GM12878 (cell line): ENCODE data around the gene OTOG. TPM values are rescaled to one million over a fixed set of nuclear protein-coding genes. Genes with fewer than 3 reads are reported as not detected.

Source experiments
- ATAC-seq: fragments of 200-7000 bp; cut with Tn5 transposase; 3 replicates; pipeline ENCODE4 v1.9.1; 2020; ENCODE audit warnings: mild to moderate bottlenecking, moderate library complexity
- BruUV-seq: library from RNA; stranded (reverse); fragments of 400-500 nt; replicated peaks from 2 replicates; lab custom pipeline; 2021; lab: Mats Ljungman, UMichigan
- CTCF ChIA-PET: fragments of 300-600 bp; sonication (Branson Sonifier 250); formaldehyde crosslinking; extraction: SDS; loops from one replicate; lab custom pipeline; 2021; ENCODE audit warnings: inconsistent platforms; lab: Yijun Ruan, JAX
- POLR2A ChIA-PET: fragments of 350-600 bp; formaldehyde crosslinking; extraction: SDS; loops from one replicate; lab custom pipeline; 2021; ENCODE audit warnings: inconsistent platforms; lab: Charles Lee
- RAD21 ChIA-PET: fragments of 300-600 bp; sonication (Branson Sonifier 250); formaldehyde crosslinking; loops from one replicate; lab custom pipeline; 2023; ENCODE audit warnings: antibody characterized with exemption; ENCODE audit not compliant: unreplicated experiment; lab: Charles Lee
- SMC1A ChIA-PET: fragments of 300-600 bp; sonication (Branson Sonifier 250); formaldehyde crosslinking; loops from one replicate; lab custom pipeline; 2023; ENCODE audit not compliant: unreplicated experiment, uncharacterized antibody; lab: Charles Lee
- DNase-seq: peaks from one replicate; pipeline ENCODE4 v3.0.0-alpha.2; 2011; ENCODE audit warnings: low read depth, low spot score
- FAIRE-seq: peaks from 3 replicates; lab custom pipeline; 2011; peaks lifted over from hg19 to GRCh38; lab: Jason Lieb, UNC
- H2AFZ ChIP-seq: 2 replicates; pipeline ENCODE4 v1.6.0; 2011; ENCODE audit warnings: low read depth, low read length, control low read depth; ENCODE audit not compliant: control insufficient read depth
- H3K27ac ChIP-seq: 2 replicates; pipeline ENCODE4 v1.5.1; 2011; ENCODE audit warnings: control low read depth; ENCODE audit not compliant: control insufficient read depth, insufficient read depth
- H3K27me3 ChIP-seq, 2 experiments: replicated peaks in 1 of 2; 2 replicates each; pipeline versions ENCODE4 v1.6.0 to v1.6.1; 2011; ENCODE audit warnings: low read length in 1 of 2; ENCODE audit not compliant: control insufficient read depth in 2 of 2, insufficient read depth in 2 of 2
- H3K36me3 ChIP-seq, 2 experiments: 2 replicates each; pipeline ENCODE4 v1.5.1; 2011; ENCODE audit warnings: low read length in 1 of 2; ENCODE audit not compliant: control insufficient read depth in 2 of 2, insufficient read depth in 2 of 2
- H3K4me1 ChIP-seq: 2 replicates; pipeline ENCODE4 v1.6.1; 2011; ENCODE audit warnings: mild to moderate bottlenecking, low read length, moderate library complexity, mixed read lengths; ENCODE audit not compliant: control insufficient read depth, insufficient read depth
- H3K4me2 ChIP-seq: 2 replicates; pipeline ENCODE4 v1.6.0; 2011; ENCODE audit warnings: control low read depth; ENCODE audit not compliant: control insufficient read depth, insufficient read depth
- H3K4me3 ChIP-seq: fragments of 200-600 bp; sonication (generic); 2 replicates; pipeline ENCODE4 v1.5.1; 2016
- H3K79me2 ChIP-seq: 2 replicates; pipeline ENCODE4 v1.6.0; 2011; ENCODE audit warnings: low read length; ENCODE audit not compliant: control insufficient read depth, insufficient read depth
- H3K9ac ChIP-seq: 2 replicates; pipeline ENCODE4 v1.8.0; 2011; ENCODE audit warnings: low read length, control low read depth, mixed read lengths; ENCODE audit not compliant: control insufficient read depth, insufficient read depth
- H3K9me3 ChIP-seq: replicated peaks from 3 replicates; pipeline ENCODE4 v1.5.1; 2011; ENCODE audit warnings: mild to moderate bottlenecking, low read length; ENCODE audit not compliant: control insufficient read depth, insufficient read depth
- H4K20me1 ChIP-seq: 2 replicates; pipeline ENCODE4 v1.6.0; 2011; ENCODE audit not compliant: control insufficient read depth, insufficient read depth
- CEBPZ ChIP-seq: fragments of 150-350 bp; IDR thresholded peaks from 2 replicates; pipeline ENCODE4 v1.6.1; 2016; ENCODE audit warnings: low read depth, low read length
- CHD2 ChIP-seq: IDR thresholded peaks from 2 replicates; pipeline ENCODE4 v1.6.1; 2011; ENCODE audit warnings: low read depth, low read length, improper control_type of control experiment, borderline replicate concordance
- CREB1 ChIP-seq: IDR thresholded peaks from 2 replicates; pipeline ENCODE4 v1.6.1; 2012; ENCODE audit warnings: low read depth, mild to moderate bottlenecking, inconsistent platforms
- CTCF ChIP-seq, 3 experiments: IDR thresholded peaks in 2 of 3; conservative IDR thresholded peaks in 1 of 3; 2 replicates each; pipeline ENCODE4 v1.5.1; 2011; ENCODE audit warnings: low read depth in 3 of 3, low read length in 3 of 3, mild to moderate bottlenecking in 3 of 3, control low read depth in 2 of 3, moderate library complexity in 2 of 3, inconsistent platforms in 1 of 3, mixed read lengths in 1 of 3; ENCODE audit not compliant: control insufficient read depth in 2 of 3, insufficient read depth in 1 of 3; ENCODE audit errors: extremely low read depth in 1 of 3
- FOXK2 ChIP-seq: fragments of 450-650 bp; IDR thresholded peaks from 2 replicates; pipeline ENCODE4 v1.6.1; 2017; ENCODE audit warnings: mild to moderate bottlenecking, moderate library complexity
- HSF1 ChIP-seq: fragments of 150-350 bp; IDR thresholded peaks from 2 replicates; pipeline ENCODE4 v1.6.1; 2014; ENCODE audit warnings: mild to moderate bottlenecking, low read depth, low read length
- MTA3 ChIP-seq: IDR thresholded peaks from 2 replicates; pipeline ENCODE4 v1.6.1; 2012; ENCODE audit warnings: low read length, inconsistent platforms, borderline replicate concordance
- MYB ChIP-seq: fragments of 150-350 bp; IDR thresholded peaks from 2 replicates; pipeline ENCODE4 v1.6.1; 2014; ENCODE audit warnings: mild to moderate bottlenecking, low read depth, low read length, borderline replicate concordance
- MYC ChIP-seq: IDR thresholded peaks from 2 replicates; pipeline ENCODE4 v1.6.1; 2011; ENCODE audit warnings: mild to moderate bottlenecking, low read length, moderate library complexity, inconsistent platforms; ENCODE audit not compliant: insufficient read depth, insufficient replicate concordance, insufficient read length, severe bottlenecking
- NFXL1 ChIP-seq: fragments of 450-650 bp; IDR thresholded peaks from 2 replicates; pipeline ENCODE4 v1.6.1; 2017; ENCODE audit warnings: antibody characterized with exemption, mild to moderate bottlenecking, borderline replicate concordance
- NR2C2 ChIP-seq: IDR thresholded peaks from 2 replicates; pipeline ENCODE4 v1.6.1; 2011; ENCODE audit warnings: borderline replicate concordance, low read depth; ENCODE audit not compliant: control insufficient read depth, insufficient read length
- PAX5 ChIP-seq: IDR thresholded peaks from 2 replicates; pipeline ENCODE4 v1.6.1; 2011; ENCODE audit warnings: low read depth, low read length, borderline replicate concordance
- POU2F2 ChIP-seq: IDR thresholded peaks from 3 replicates; pipeline ENCODE4 v1.6.1; 2011; ENCODE audit warnings: low read depth, mild to moderate bottlenecking, low read length, borderline replicate concordance
- STAT3 ChIP-seq: IDR thresholded peaks from 2 replicates; pipeline ENCODE4 v1.6.1; 2011; ENCODE audit warnings: low read depth, low read length, improper control_type of control experiment
- YBX1 ChIP-seq: fragments of 450-650 bp; IDR thresholded peaks from 2 replicates; pipeline ENCODE4 v1.6.1; 2016; ENCODE audit warnings: antibody characterized with exemption
- ZNF217 ChIP-seq: fragments of 450-650 bp; IDR thresholded peaks from 2 replicates; pipeline ENCODE4 v1.6.1; 2017; ENCODE audit warnings: antibody characterized with exemption, mild to moderate bottlenecking
- ZSCAN29 ChIP-seq: fragments of 450-650 bp; IDR thresholded peaks from 2 replicates; pipeline ENCODE4 v1.6.1; 2017; ENCODE audit warnings: mild to moderate bottlenecking, moderate library complexity
- ZZZ3 ChIP-seq: IDR thresholded peaks from 2 replicates; pipeline ENCODE4 v1.6.1; 2011; ENCODE audit warnings: low read depth; ENCODE audit not compliant: control insufficient read depth, insufficient read length
- whole genome bisulfite sequencing: methylation state at CpG from one replicate; pipeline ENCODE4 v1.1.6; 2016; ENCODE audit warnings: low lambda C conversion rate; ENCODE audit not compliant: insufficient replicate concordance, insufficient coverage; ENCODE audit errors: missing lambda C conversion rate; 5-methylcytosine and 5-hydroxymethylcytosine counted together
- in situ Hi-C: fragments of 300-500 bp; cut with MboI; formaldehyde crosslinking; loops from 9 replicates; pipeline ENCODE4 v1.14.3; 2018; ENCODE audit warnings: mixed read lengths
- intact Hi-C: fragments of 100-400 bp; cut with micrococcal nuclease; formaldehyde crosslinking; loops from one replicate; pipeline ENCODE4 v1.14.2; 2022; ENCODE audit not compliant: unreplicated experiment
- polyA plus RNA-seq, 11 experiments: library from polyadenylated mRNA; depleted of rRNA in 4 of 11; unstranded in 6 of 11; stranded (reverse) in 5 of 11; fragments of >200 nt; fragmentation: Nextera tagmentation in 4 of 11; fragmentation: Illumina TruSeq in 1 of 11; extraction: Ambion mirVana in 4 of 11; extraction: Trizol in 1 of 11; gene quantifications; 1 replicate in 1 of 11; 2 replicates in 10 of 11; pipeline versions ENCODE4 v1.2.1 to v1.2.3, GENCODE V29; 2011 to 2016; ENCODE audit warnings: inconsistent platforms in 2 of 11, missing spikeins in 2 of 11, low read depth in 1 of 11
- total RNA-seq, 4 experiments: library from RNA; depleted of rRNA in 3 of 4; stranded (reverse); fragments of >200 nt in 3 of 4; fragmentation: Illumina TruSeq in 1 of 4; extraction: Trizol in 1 of 4; gene quantifications; 2 replicates each; pipeline versions ENCODE4 v1.2.1 to v1.2.3, GENCODE V29; 2013 to 2021

Gene OTOG
- total and polyA plus RNA-seq, 10 of the 15 experiments (the other 5 are each of a cell fraction or from before 2014, with no cell fraction given) = not detected

- Histone ChIP-seq H3K27ac (no peak overlapping the region), H3K4me3 (no peak overlapping the region), H3K4me1 (no peaks in the 10 kb centered on the region), H3K9me3 (no peaks in the 10 kb centered on the region), H3K9ac (no peak overlapping the region), H4K20me1 (no peaks in the 10 kb centered on the region), H3K79me2 (no peaks in the 10 kb centered on the region), H2AFZ (no peak overlapping the region), H3K4me2 (no peak overlapping the region), H3K27me3 (peaks cover 0 to 1% of the 10 kb centered on the region in 2 experiments; a peak in 1 of 4 replicates), H3K36me3 (no peaks in the 10 kb centered on the region)
- 30% methylated on average over 15 of the region's 15 CpGs for WGBS
- SMC1A ChIA-PET = no interaction called here
- RAD21 ChIA-PET = no interaction called here
- POLR2A ChIA-PET = no interaction called here
- intact Hi-C loops = no loop called here
- FAIRE-seq (no peak), ATAC-seq (no peak), DNase-seq (no peak)
- CTCF ChIA-PET = interaction anchor here (0.8 kb wide), 1 partner anchor 174 kb away, joined by 3 read pairs; no protein-coding TSS in a partner anchor
- in situ Hi-C loops = no loop called here
- BruUV-seq = no TSS peak
- TF ChIP-seq MYC (no peak), MTA3 (no peak), ZSCAN29 (no peak), CEBPZ (no peak), CHD2 (no peak), MYB (no peak), STAT3 (no peak), CREB1 (no peak), NFXL1 (no peak), PAX5 (no peak), FOXK2 (no peak), POU2F2 (no peak), HSF1 (no peak), ZNF217 (no peak), NR2C2 (no peak), YBX1 (no peak), CTCF (IDR thresholded peaks at IDR 0.05 in 2 of 3, conservative IDR thresholded peaks at IDR 0.05 in 1 of 3; ENCODE audit: control insufficient read depth in 2 of 3, extremely low read depth in 1 of 3, insufficient read depth in 1 of 3, low read depth in 3 of 3, low read length in 3 of 3) (no peak), ZZZ3 (no peak)
These were observed 11.1 kb downstream of the OTOG start for GRCh38 chr11:17558025-17558780.
